PC-9 (cell line): ENCODE measurements around the gene OR6C68.

Source experiments
- CTCF ChIP-seq: fragments of 200-600 bp; sonication (generic); conservative IDR thresholded peaks from 2 replicates; pipeline ENCODE4 v1.6.1; 2017; ENCODE audit warnings: mixed run types, antibody characterized with exemption, mild to moderate bottlenecking, moderate library complexity
- EZH2 ChIP-seq: fragments of 200-600 bp; sonication (generic); IDR thresholded peaks from 2 replicates; pipeline ENCODE4 v1.8.0; 2017; ENCODE audit warnings: antibody characterized with exemption, low read depth

GRCh38 chr12:55499810-55500252, 7.7 kb downstream of the OR6C68 start:
- TF ChIP-seq CTCF (no peak), EZH2 (no peak)
